Heart right ventricle (tissue), 16 donors: ENCODE data around the gene EFNA2. TPM values are rescaled to one million over a fixed set of nuclear protein-coding genes. Genes with fewer than 3 reads are reported as not detected.

Experiments
- ATAC-seq, 8 donors: fragments of 200-7000 bp; cut with Tn5 transposase; one replicate each; pipeline ENCODE4 v1.9.1; 2020; ENCODE audit warnings: mild to moderate bottlenecking in 8 of 8, moderate library complexity in 8 of 8, moderate number of reproducible peaks in 1 of 8
- DNase-seq, 2 donors: peaks; one replicate each; pipeline ENCODE4 v3.0.0-alpha.2; 2020
- H3K27ac ChIP-seq, 10 donors: fragments of 200-600 bp; sonication (generic) in 2 of 10; one replicate each; pipeline versions ENCODE4 v1.5.0 to v1.8.0; 2020 to 2022; ENCODE audit warnings: mild to moderate bottlenecking in 3 of 10
- H3K27me3 ChIP-seq, 7 donors: fragments of 200-600 bp; one replicate each; pipeline ENCODE4 v1.8.0; 2021 to 2022; ENCODE audit warnings: mild to moderate bottlenecking in 2 of 7
- H3K36me3 ChIP-seq, 9 donors: fragments of 200-600 bp; sonication (generic) in 1 of 9; one replicate each; pipeline versions ENCODE4 v1.5.0 to v1.8.0; 2020 to 2022; ENCODE audit warnings: mild to moderate bottlenecking in 2 of 9
- H3K4me1 ChIP-seq, 9 donors: fragments of 200-600 bp; sonication (generic) in 1 of 9; one replicate each; pipeline versions ENCODE4 v1.5.0 to v1.8.0; 2020 to 2022; ENCODE audit warnings: mild to moderate bottlenecking in 4 of 9
- H3K4me3 ChIP-seq, 10 donors: fragments of 200-600 bp; sonication (generic) in 2 of 10; one replicate each; pipeline versions ENCODE4 v1.5.0 to v1.8.0; 2020 to 2022; ENCODE audit warnings: mild to moderate bottlenecking in 7 of 10, moderate library complexity in 2 of 10
- H3K9me3 ChIP-seq, 11 donors: fragments of 200-600 bp in 10 of 11; sonication (generic) in 2 of 11; one replicate each; pipeline versions ENCODE4 v1.5.0 to v1.8.0; 2013 to 2022; ENCODE audit warnings: mild to moderate bottlenecking in 2 of 11, control low read depth in 1 of 11, moderate library complexity in 1 of 11
- CTCF ChIP-seq, 9 donors: fragments of 200-600 bp; sonication (generic) in 2 of 9; IDR thresholded peaks; one replicate each; pipeline versions ENCODE4 v1.5.0 to v1.8.0; 2021 to 2022; ENCODE audit warnings: antibody characterized with exemption in 9 of 9, mild to moderate bottlenecking in 5 of 9, moderate library complexity in 1 of 9
- WGBS, 2 donors: extraction: QIAGEN DNeasy Blood & Tissue Kit; methylation state at CpG; one replicate each; pipeline ENCODE4 v1.1.7; 2013; ENCODE audit warnings: inconsistent platforms in 1 of 2; 5-methylcytosine and 5-hydroxymethylcytosine counted together
- intact Hi-C, 10 donors: fragments of 100-400 bp; cut with DNase I; formaldehyde crosslinking; loops; one replicate each; pipeline versions ENCODE4 v1.11.1 to v1.14.2; 2022
- polyA plus RNA-seq, 2 donors: library from polyadenylated mRNA; stranded (reverse); fragments of 200-250 nt; gene quantifications; one replicate each; pipeline ENCODE4 v1.2.3, GENCODE V29; 2013
- total RNA-seq, 10 donors: library from RNA; stranded (reverse); fragmentation: NEBNext Ultra II Directional in 3 of 10; extraction: Animal tissue kit (Norgen Biotek cat#: 25700) in 3 of 10; gene quantifications; one replicate each; pipeline versions ENCODE4 v1.2.1 to v1.2.4, GENCODE V29; 2021 to 2023
- donor health status: Arrhythmogenic right ventricular cardiomyopathy.
- donor health status: ischemic (EF 13 %, LVEDD 7.1; RV severe dilation, severe dysfunction).
- donor health status: healthy with polysubstance abuse.
- donor health status: DM: no; HTN: yes; CAD: no.
- donor health status: DM: no; HTN: no; CAD: no.
- donor health status: ischemic (EF 25% LVEDD 6.9; RV normal size, moderate dysfunction).
- donor health status: ischemic (EF 25% LVEDD 5.7; RV mildly dilated, moderate dysfunction).
- donor health status: healthy.
- donor health status: DM: yes; HTN: yes; CAD: no.
- donor health status: Ischemic cardiomyopathy.
- donor health status: ischemic (EF 35%, LVEDD 5.7; RV mildly dilated, moderate dysfunction).
- donor health status: nonischemic (EF 11% LVEDD 7.7; RV severe dilation, severe dysfunction).
- donor health status: DM: yes; HTN: yes; CAD: no.
- donor health status: PGD.
- donor health status: ischemic (EF 29% LVEDD 5.4; RV normal size, mild dysfunction).
- donor health status: nonischemic (EF 23%, LVEDD 6.1; RV moderate dilation, normal function).

Gene EFNA2
- total and polyA plus RNA-seq, 12 donors = 0.04 to 0.45 TPM; not detected in 10

- Histone ChIP-seq H3K27ac (peak overlapping the region in 9 of 10 donors; percentile 91 to 100 (median 98)), H3K9me3 (no peaks in the 10 kb centered on the region), H3K4me3 (peak overlapping the region; percentile 57 to 98 (median 70)), H3K36me3 (peaks cover 0 to 50% (median 45%) of the 10 kb centered on the region in 9 donors), H3K4me1 (peaks cover 57 to 86% (median 82%) of the 10 kb centered on the region in 9 donors), H3K27me3 (no peaks in the 10 kb centered on the region)
- WGBS, 2 donors = 51 to 58% methylated on average over 26 of the region's 26 CpGs
- intact Hi-C loops = loop anchor here in 4 of 10 donors (10.0 kb wide), 3 partner anchors 134 to 234 kb away; partner anchors contain the start of genes DAZAP1 (in 3 of the 4) and GAMT (in 3 of the 4)
- no peak for ATAC-seq
- no peak for DNase-seq
- no peak for TF ChIP-seq CTCF (IDR thresholded peaks at IDR 0.05)
These were observed 14.7 kb upstream of the EFNA2 start for GRCh38 chr19:1270854-1271527.

- ATAC-seq (no peak), DNase-seq (peak in 1 of 2 donors; percentile 42)
- TF ChIP-seq CTCF (IDR thresholded peaks at IDR 0.05) = no peak
- Histone ChIP-seq H3K4me3 (peak overlapping the region in 9 of 10 donors; percentile 58 to 98 (median 71)), H3K27me3 (no peaks in the 10 kb centered on the region), H3K27ac (peak overlapping the region in 8 of 10 donors; percentile 11 to 100 (median 98)), H3K36me3 (peaks cover 0 to 50% (median 45%) of the 10 kb centered on the region in 9 donors), H3K4me1 (peaks cover 61 to 86% (median 83%) of the 10 kb centered on the region in 9 donors), H3K9me3 (no peaks in the 10 kb centered on the region)
- intact Hi-C loops = loop anchor here in 4 of 10 donors (10.0 kb wide), 3 partner anchors 133 to 233 kb away; partner anchors contain the start of genes DAZAP1 (in 3 of the 4) and GAMT (in 3 of the 4)
- WGBS, 2 donors = 59% methylated on average over 37 of the region's 37 CpGs
These were observed 13.9 kb upstream of the EFNA2 start for GRCh38 chr19:1271528-1272422.

GRCh38 chr19:1272423-1273262, 13.0 kb upstream of the EFNA2 start:
- no peaks in the 10 kb centered on the region for H3K27me3 ChIP-seq
- H3K4me1 ChIP-seq = peaks cover 55 to 82% (median 76%) of the 10 kb centered on the region in 9 donors
- DNase-seq (no peak), ATAC-seq (no peak)
- peak overlapping the region in 7 of 10 donors; percentile 91 to 100 (median 99) for H3K27ac ChIP-seq
- peak overlapping the region in 6 of 10 donors; percentile 58 to 98 (median 77) for H3K4me3 ChIP-seq
- WGBS, 2 donors = 71 to 72% methylated on average over 33 of the region's 33 CpGs
- H3K36me3 ChIP-seq = peaks cover 0 to 57% (median 45%) of the 10 kb centered on the region in 9 donors
- intact Hi-C loops = loop anchor here in 4 of 10 donors (10.0 kb wide), 3 partner anchors 132 to 232 kb away; partner anchors contain the start of genes DAZAP1 (in 3 of the 4) and GAMT (in 3 of the 4)
- TF ChIP-seq CTCF (IDR thresholded peaks at IDR 0.05) = no peak
- H3K9me3 ChIP-seq = no peaks in the 10 kb centered on the region
